NCI-H187 (cell line): ENCODE measurements around the gene XIRP2.

Source experiments
- DNase-seq, 2 experiments: peaks; one replicate each; lab custom pipeline; 2025; lab: John Stamatoyannopoulos, UW

Gene XIRP2

DNA sequence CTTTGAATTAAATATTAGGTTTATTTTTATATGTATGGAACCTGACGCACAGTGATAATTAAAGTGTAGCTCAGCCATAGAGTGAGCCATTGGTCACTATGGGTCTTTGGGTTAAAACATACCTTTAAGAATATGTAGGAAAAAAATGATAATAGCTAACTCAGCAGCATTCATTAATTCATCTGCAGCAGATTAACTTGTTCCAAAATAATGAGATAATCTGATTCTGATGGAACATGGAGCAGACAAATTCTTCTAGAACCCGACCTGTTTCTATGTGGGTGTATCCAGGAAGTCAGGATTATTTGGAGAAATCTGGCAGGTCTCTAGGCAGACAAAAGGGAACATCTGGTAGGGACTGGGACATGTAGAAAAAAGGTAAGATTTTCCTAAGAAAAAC, at the start of gene XIRP2:
XIRP2 (plus strand) TSS at position 301 of the 400 bp plus-strand sequence. CDS start 15,003 bp downstream, outside the sequence.
- no peak for DNase-seq

- DNase-seq: no peak
Observed at GRCh38 chr2:166841152-166841551, 47.1 kb upstream of the XIRP2 start.

DNA sequence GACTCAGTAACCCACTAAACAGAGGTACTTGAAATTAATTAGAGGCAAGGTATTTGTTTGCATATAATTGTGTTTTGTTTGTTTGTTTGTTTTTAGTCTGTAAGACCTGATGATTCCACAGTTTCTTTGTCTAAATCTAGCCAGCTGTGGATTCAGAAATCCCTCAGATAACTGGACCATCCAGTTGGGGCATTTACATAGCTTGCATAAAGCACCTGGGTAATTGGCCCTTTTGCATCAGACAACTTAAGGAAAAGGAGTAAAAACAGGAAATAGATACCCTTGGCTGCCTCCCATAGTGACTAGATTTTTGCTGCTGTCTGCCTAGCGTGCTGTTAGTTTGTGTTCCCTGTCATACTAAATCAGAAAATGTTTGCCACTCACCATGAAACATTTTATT, 46.6 kb upstream of the XIRP2 start:
- no peak for DNase-seq

- DNase-seq: no peak
Observed at GRCh38 chr2:166844111-166844510, 44.2 kb upstream of the XIRP2 start.

- DNase-seq: no peak
Observed at GRCh38 chr2:166862468-166863132, 25.7 kb upstream of the XIRP2 start.

GRCh38 chr2:166867874-166868514, 20.3 kb upstream of the XIRP2 start:
- DNase-seq: no peak

DNA sequence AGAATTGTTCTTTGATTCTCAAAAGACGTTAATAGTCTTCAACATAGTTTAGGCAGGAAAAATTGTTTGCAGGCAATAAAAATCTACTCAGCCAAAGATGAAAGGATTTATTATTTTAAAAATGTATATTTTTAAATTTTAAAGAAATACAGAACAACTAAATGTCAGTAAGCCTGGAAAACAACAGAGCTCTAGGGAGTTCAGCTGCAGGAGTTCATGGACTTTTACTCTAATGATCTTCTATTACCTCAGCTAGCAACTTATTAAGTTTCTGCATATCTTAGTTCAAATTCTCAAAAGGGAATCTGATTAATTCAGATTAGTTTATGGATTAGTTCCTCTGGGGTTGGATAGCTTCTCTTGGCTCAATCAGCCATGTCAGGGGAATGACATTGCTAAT, 17.9 kb upstream of the XIRP2 start:
- DNase-seq: no peak

GRCh38 chr2:166881177-166881576, 7.1 kb upstream of the XIRP2 start:
- no peak for DNase-seq

DNA sequence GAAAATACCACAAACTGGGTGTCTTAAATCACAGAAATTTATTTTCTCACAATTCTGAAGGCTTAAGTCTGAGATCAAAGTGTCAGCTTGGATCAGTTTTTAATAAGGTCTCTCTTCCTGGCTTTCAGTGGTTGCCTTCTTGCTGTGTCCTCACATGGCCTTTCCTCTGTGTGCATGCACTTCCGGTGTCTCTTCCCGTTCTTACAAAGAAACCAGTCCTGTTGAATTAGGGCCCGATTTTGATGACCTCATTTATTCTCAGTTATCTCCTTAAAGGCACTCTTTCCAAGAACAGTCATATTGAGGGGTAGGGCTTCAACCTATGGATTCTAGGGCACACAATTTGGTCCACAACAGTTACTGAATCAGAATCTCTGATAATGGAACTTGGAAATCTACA, 5.4 kb upstream of the XIRP2 start:
- no peak for DNase-seq

DNA sequence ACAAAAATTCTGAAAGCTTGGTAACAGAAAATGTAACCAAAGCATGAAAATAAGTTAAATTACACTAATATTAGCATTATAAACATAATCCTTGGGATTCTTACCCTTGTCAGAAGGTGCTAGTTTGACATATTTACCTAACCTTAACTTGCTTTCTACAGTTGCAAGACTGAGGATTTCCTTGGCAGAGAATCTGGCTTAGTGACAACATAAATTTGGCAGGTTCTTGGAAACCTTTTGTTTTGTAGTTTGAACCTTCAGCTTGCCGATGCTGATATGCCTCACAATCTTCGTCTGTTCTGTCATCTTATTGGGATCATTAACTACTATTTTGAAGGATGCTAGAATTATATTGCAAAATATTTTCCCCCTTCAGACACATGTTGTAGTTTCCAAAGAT, 3.4 kb downstream of the XIRP2 start:
- DNase-seq: no peak

- no peak for DNase-seq
Observed at GRCh38 chr2:166892397-166892796, 4.1 kb downstream of the XIRP2 start.

GRCh38 chr2:166895243-166895642, 7.0 kb downstream of the XIRP2 start:
- no peak for DNase-seq

DNA sequence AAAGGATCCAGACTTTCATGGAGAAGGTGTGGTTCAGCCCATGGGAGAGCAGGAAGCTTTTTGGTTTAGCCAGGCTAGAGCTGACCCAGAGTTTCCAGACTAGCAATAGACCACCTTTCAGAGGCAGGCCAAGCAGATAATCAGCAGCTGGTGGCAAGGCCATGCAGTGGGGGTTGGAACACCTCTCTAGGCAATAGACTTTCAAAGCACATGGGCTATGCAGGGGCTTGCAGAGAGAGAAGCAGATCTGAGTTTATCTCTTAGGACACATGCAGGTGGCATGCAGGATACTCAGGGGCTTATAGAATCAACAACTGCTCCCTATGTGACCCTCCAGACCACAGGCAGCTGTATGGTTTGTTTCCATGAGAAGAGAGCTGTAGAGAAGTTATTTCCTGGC, 9.4 kb downstream of the XIRP2 start:
- DNase-seq: no peak

GRCh38 chr2:166899676-166900075, 11.4 kb downstream of the XIRP2 start:
- DNase-seq: no peak

GRCh38 chr2:166900700-166901099, 12.4 kb downstream of the XIRP2 start:
- no peak for DNase-seq

GRCh38 chr2:166901336-166901735, 13.1 kb downstream of the XIRP2 start:
- DNase-seq: no peak

GRCh38 chr2:166916987-166917386, 28.7 kb downstream of the XIRP2 start:
- no peak for DNase-seq

- no peak for DNase-seq
Observed at GRCh38 chr2:166917415-166917814, 29.1 kb downstream of the XIRP2 start.

- DNase-seq: no peak
Observed at GRCh38 chr2:166921261-166921896, 33.1 kb downstream of the XIRP2 start.

DNA sequence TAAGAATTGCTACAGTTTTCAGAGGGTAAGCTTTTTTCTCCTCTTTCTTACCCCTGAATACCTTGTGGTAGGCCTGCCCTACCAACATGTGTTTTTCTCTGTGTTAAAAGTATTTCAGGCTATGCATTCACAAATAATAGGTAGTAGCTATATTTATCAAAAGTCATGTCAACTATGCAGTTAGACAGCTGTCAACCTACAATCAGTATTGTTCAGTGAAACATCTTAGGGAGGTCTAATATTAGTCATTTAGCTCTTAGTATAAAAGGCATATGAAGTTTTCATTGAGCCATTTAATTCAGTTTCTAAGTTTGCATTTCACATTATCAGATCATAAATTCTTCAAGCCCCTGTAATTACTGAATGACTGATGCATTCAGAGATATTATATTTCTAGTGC, 36.7 kb downstream of the XIRP2 start:
- no peak for DNase-seq

GRCh38 chr2:166926657-166927056, 38.4 kb downstream of the XIRP2 start:
- DNase-seq: no peak

DNA sequence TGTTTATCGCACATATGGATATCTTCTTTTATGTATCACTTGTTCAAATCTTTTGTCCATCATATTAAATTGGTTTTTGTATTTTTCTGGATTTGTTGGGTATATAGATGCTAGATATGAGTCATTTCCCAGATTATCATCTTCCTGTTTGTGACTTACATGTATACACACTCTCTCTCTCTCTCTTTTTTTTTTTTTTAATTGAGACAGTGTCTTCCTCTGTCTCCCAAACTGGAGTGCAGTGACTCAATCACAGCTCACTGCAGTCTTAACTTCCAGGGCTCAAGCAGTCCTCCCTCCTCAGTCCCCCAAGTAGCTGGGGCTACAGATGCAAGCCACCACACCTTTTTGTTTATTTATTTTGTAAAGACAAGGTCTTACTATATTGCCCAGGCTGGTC, 43.8 kb downstream of the XIRP2 start:
- DNase-seq: no peak

DNA sequence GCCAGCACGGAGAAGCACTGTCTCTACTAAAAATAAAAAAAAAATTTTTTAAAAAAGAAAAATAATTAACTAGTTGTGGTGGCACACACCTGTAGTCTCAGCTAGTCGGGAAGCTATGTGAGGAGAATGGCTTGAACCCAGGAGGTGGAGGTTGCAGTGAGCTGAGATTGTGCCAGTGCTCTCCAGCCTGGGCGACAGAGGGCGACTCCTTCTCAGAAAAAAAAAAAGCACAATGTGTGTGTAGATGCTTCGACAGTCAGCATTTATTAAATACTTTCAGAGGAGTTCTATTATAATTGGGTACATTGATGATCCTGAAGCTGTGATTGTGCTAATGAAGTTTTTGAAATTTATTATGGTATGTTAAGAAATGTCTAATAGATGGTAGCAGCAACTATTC, 46.5 kb downstream of the XIRP2 start:
- DNase-seq: no peak

GRCh38 chr2:166942377-166942776, 54.1 kb downstream of the XIRP2 start:
- no peak for DNase-seq
